ENCODE data around the gene SNX24. TPM values are rescaled to one million over a fixed set of nuclear protein-coding genes. Genes with fewer than 3 reads are reported as not detected.

The SNX24 gene
- polyA plus RNA-seq, 3 donors, result 20.3 to 26.0 (median 25.5) TPM

DNA sequence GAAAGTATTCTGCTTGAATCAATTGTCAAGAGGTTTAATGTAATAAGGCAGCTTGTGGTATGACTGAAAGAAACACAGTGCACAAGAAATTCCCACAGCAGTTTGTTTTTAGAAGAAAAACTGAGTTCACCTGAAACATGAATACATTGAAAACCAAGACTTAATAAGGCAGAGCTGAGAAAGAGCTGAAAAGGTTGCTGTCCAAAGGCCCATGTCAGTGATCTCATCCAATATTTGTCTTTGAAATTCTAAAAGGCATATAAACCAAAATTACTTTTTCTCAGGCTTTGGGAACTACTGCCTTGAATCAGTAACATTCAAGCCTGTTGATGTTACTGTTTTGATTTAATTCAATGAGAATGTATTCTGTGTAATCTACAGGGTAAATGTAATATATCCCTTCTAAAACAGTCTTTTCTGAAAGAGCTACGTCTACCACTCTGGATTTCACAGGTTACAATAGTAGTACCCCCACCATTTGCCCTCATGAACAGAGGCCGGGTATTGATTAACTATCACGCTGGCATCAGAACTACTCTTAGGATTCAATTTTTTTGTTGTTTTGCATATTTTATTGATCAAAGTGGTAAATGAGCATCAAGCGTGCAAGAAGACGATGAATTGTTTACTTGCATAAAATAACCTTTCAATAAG, 133.4 kb downstream of the SNX24 start:
- no peak for DNase-seq (ENCODE audit: extremely low read depth in 1 of 11, low read depth in 9 of 11, low spot score in 4 of 11)

DNA sequence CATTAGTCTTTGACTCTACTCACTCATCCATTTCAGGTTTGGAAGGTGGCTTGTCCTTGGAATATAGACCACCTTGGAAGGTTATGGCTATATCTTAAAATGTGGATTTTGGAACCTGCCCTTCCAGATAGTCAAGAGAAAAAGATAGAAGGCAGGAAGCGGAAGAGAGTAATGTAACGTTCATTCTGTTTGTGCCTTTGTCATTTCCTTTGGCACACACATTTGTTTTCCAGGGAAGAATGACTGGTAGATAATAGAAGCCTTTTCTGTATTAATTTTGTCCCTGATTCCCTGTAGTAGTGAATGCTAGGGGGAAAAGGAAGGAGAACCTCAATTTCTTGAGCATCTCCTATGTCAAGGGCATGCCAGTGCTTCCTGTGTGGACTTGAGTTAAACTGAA, 136.4 kb downstream of the SNX24 start:
- DNase-seq (ENCODE audit: extremely low read depth in 1 of 11, low read depth in 9 of 11, low spot score in 4 of 11), result no peak

DNA sequence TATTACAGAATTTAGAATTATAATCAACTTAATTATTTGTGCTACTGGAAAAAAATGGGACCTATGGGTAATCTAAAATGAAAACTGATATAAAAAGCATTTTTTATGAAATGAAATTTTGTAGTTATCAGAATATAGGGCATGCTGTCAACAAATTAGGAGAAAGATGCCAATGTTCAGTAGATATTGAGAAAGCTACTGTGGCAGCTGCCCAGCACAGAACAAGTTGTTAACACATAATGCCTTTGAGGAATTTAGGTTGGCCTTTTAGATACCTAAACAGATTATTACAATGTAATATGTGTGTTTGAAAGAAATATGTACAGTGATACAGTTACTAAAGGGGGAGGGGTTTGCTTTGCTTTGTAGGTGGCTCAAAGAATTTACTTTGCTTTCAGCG, 137.0 kb downstream of the SNX24 start:
- no peak for DNase-seq (ENCODE audit: extremely low read depth in 1 of 11, low read depth in 9 of 11, low spot score in 4 of 11)

DNA sequence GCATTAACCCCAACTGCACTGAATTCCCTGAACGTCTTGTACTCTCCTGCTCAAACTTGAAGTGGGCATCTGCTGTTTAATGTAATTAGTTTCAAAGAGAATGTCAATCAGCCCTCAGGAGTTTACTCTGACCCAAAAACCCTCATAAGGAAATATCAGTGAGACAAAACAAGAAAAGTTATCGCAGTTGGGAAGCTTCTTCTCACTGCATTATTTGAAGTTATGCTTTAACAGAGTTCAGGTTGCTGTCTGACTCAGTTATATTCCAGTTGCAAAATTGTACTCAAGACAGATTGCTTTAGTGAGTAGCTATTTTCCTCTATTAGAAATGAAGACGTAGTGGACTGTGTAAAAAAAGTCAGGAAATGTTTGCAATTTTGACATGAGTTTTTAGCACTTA, 139.0 kb downstream of the SNX24 start:
- DNase-seq (ENCODE audit: extremely low read depth in 1 of 11, low read depth in 9 of 11, low spot score in 4 of 11), result no peak

DNA sequence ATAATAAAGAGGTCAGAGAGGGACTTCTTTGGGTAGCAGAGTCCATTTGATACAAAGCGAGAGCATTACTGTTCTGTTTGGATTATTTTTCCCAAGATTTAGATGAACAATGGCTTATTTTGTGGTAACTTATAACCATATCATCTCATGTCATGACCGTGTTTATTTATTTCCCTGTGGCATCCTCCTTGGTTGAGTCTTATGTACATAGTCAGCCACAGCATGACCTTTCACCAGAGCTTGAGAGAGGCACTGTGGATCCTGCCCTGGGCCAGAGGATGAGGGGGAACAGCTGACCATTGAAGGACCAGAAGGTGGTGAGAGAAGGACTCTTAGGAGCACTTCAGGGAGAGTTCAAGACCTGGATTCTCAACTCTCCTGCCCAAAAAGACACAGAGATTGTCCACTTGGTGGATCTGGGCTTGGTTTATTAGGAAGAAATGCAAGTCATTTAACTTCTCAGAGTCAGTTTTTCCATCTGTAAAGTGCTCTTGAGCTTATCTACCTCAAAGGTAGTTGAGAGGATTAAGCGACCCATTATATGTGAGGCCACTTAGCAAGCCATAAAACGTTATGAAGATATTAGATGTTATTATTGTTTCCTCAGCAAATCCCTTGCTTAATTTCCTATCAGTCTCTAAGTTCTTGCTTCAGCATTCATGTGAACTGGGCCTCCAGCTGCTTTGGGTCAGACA, 139.7 kb downstream of the SNX24 start:
- DNase-seq (ENCODE audit: extremely low read depth in 1 of 11, low read depth in 9 of 11, low spot score in 4 of 11), result no peak

DNA sequence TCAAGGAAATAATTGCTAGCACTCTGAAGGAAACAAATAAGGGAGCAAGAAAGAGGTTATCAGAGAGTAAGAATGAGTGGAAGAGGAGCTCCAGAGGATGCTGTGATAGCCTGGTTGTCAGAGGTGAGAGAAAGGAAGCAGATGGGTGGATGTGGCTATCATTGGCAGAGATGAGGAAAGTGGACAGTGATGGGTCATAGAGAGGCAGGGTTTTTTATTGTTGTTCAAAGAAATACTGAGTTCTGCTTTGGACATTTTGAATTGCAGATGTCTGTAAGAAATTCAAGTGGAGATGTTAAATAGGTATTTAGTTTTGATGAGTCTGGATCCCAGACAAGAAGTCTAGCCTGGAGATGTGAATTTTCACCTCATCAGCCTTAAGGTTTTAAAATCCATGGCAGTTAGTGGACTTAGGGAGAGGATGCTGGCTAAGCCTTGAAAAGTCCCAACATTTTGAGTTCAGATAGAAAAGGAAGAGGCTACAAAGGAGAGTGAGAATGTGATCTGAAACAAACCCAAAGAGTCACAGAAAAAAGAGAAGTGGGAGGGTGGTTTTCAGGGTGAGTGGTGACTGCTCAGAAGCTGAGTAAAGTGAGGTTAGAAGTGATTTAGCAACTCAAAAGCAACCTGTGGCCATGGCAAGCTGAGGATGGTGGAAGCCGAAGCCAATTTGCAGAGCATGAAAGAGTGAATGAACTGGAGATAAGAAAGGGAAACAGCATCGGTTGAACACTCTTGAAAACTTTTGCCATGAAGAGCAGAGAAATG, 140.7 kb downstream of the SNX24 start:
- no peak for DNase-seq (ENCODE audit: extremely low read depth in 1 of 11, low read depth in 9 of 11, low spot score in 4 of 11)

DNA sequence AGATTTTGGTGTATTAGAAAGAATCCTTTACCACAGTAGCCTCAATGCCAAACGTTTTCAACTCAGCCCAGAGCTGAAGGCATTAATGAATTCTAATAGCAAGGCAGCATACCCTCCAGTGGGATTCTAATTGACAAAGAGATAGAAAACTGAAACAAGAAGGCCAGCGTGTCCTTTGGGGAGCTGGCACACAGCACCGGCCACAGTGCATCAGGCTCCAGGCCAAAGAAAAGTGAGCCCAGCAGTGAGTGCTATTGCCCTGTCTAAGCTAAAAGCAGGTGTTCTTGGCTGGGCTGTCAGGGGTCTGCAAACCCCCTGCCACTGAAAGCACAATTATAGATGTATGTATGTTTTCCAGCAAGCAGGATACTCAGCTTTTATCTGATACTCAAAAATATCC, 150.7 kb downstream of the SNX24 start:
- no peak for DNase-seq (ENCODE audit: extremely low read depth in 1 of 11, low read depth in 9 of 11, low spot score in 4 of 11)

DNA sequence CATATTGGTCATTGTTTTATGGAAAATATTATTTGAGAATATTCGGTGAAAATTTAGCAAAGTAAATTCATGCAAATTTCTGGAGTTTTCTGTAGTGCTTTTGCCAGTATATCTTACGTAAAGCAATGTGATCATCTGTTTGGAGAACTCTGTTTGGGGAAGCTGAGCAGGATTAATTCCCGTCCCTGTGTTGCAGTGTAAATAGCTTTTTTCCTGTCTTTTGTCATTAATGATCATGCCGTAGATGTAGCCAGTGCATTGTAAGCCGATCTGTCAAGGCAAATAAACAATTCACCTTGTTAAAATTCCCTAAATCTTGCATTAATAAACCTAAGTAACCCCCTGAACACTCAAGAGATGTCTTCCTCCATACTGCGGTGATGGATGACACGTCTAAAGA, 151.9 kb downstream of the SNX24 start:
- DNase-seq (ENCODE audit: extremely low read depth in 1 of 11, low read depth in 9 of 11, low spot score in 4 of 11), result no peak

DNA sequence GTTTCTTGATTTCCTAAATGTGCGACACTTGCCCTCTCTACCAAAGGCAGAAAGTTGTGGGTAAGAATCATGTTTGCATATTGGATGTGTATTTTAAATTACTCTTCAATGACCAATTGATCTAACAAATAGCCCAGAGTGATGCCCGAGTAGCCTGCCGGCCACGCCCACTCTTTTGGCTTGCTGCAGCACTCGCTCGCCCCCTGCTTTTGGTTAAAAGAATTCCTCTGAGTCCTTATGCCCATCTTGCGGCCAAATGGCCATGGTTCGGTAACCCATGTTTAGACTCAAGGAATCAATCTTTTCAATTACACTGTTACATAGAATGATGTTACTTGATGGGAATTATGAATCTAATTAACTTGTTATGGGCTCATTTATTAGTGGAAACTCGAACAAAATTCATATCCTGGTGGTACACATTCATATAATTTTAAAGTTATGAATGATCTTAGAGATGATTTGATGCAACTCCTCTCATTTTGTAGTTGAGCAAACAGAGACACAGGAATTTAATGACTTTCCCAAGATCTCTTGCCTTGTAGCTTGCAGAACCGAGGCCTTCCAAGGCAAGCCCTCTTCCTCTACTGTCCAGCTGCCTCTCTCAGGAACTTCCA, 154.6 kb downstream of the SNX24 start:
- DNase-seq (ENCODE audit: extremely low read depth in 1 of 11, low read depth in 9 of 11, low spot score in 4 of 11), result peak in 1 of 11 donors; percentile 8

DNA sequence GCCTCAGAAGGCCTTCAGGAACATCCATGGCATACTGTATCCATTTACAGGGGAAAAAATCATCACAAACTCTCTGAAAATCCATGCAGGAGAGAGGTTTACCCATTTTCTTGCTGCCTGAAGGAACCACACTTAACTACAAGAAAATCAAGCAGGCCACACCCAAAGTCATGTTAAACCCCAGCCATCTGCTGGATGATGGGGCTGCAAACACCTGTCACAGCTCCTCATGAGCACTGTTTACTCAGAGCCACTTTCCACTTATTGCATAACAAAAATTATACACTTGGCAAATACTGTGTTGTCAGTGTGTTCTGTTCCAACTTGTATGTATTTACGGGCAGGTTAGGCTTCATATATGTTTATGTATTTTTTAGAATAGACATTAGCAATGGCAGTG, 155.3 kb downstream of the SNX24 start:
- DNase-seq (ENCODE audit: extremely low read depth in 1 of 11, low read depth in 9 of 11, low spot score in 4 of 11), result no peak

DNA sequence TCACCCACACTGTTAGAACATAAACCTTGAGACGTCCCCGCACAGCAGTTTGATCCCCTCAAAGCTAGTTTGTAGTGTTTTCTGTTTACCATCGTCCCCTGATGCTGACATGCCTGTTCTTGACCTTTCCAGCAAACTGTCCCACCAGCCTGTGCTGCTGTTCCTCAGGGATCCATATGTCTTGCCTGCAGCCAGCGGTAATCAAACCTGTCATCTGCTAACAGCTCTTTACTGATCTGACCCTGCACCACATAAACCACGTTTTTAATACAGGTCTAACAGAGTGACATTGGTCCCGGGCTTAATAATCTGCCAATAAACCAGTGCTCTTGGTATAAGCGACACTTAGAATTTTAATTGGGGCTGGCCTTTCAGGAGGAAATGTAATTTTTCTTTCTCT, 156.4 kb downstream of the SNX24 start:
- no peak for DNase-seq (ENCODE audit: extremely low read depth in 1 of 11, low read depth in 9 of 11, low spot score in 4 of 11)

DNA sequence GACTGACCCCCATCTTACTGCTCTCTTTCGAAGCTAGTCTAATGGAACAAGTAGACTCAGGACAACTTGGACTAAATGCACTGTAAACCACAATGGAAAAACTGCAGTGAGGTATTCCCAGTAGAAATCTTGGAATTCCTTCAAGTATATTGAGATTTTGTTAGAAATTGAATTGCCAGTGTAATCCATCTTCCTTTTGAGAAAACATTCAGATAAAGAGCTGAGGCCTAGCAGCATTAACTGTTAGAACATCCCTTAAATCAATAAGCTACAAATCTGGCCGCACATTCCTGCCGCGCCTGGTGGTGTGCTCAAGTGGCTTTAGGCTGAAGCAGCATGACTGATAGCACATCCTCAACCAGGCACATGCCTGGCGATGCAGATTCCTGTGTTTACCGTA, 161.8 kb downstream of the SNX24 start:
- no peak for DNase-seq (ENCODE audit: extremely low read depth in 1 of 11, low read depth in 9 of 11, low spot score in 4 of 11)

DNA sequence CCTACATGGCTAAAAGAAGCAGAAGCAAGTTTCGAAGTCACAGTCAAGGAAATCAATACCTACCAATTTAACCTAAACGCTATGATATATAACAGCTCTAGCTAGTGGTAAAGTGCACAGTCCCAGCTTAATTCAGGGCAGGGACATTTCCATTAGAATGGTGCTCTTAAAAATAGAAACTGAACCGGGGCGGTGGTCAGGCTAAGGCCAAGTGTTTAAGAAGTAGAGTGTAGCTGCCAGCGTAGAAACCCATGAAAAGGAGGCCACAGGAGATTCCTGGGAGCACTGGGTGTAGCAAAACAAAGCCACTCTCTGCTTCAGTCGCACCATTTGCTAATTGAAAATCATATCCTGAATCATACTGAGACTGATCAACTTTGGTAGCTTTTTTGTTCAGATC, 162.3 kb downstream of the SNX24 start:
- DNase-seq (ENCODE audit: extremely low read depth in 1 of 11, low read depth in 9 of 11, low spot score in 4 of 11), result no peak

DNA sequence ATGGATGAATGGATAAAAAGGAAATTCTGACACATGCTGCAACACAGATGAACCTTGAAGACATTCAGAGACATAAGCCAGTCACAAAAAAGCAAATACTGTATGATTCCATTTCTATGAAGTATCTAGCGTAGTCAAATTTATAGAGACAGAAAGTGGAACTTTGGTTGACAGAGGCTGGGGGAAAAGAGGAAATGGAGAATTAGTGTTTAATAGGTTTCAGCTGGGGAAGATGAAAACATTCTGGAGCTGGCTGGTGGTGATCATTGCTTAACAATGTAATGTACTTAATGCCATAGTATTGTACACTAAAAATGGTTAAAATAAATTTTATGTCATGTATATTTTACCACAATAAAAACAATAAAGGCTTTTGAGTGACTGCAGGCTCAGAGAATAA, 166.9 kb downstream of the SNX24 start:
- no peak for DNase-seq (ENCODE audit: extremely low read depth in 1 of 11, low read depth in 9 of 11, low spot score in 4 of 11)

DNA sequence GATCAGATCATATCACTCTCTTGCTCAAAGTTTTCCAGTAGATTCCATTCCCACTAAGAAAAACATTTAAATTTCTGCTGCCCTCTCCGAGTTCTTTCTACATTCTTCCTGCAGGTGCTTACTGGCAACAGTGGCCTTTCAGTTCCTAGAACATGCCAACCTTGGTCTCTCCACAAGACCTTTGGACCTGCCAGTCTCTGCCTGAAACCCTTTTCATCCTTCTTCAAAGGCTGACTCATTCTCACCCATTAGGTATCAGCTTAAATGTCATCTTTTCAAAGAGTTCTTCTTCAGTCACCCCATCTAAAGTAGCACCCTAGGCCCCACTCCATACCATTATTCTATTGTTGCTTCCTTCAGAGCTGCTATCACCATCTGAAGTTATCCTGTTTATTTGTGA, 169.3 kb downstream of the SNX24 start:
- DNase-seq (ENCODE audit: extremely low read depth in 1 of 11, low read depth in 9 of 11, low spot score in 4 of 11), result no peak

DNA sequence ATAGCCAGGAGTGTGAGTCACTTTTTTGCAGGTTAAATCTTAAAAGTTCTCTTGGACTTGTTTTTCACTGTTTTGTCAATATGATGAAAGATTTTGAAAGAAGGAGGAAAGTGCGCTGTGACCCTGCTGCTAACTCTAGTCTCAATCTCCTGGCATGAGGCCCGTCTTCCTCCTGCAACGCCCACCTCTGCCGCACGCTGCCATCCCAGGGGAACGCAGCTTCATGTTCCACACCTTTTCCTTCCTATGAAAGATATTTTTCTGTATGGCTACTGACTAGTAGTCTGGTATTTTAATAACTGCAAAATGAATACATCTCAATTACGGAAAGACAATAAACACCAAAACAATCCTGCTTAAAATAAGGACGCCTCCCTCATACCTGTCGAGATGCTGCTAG, 182.8 kb downstream of the SNX24 start:
- DNase-seq (ENCODE audit: extremely low read depth in 1 of 11, low read depth in 9 of 11, low spot score in 4 of 11), result no peak

DNA sequence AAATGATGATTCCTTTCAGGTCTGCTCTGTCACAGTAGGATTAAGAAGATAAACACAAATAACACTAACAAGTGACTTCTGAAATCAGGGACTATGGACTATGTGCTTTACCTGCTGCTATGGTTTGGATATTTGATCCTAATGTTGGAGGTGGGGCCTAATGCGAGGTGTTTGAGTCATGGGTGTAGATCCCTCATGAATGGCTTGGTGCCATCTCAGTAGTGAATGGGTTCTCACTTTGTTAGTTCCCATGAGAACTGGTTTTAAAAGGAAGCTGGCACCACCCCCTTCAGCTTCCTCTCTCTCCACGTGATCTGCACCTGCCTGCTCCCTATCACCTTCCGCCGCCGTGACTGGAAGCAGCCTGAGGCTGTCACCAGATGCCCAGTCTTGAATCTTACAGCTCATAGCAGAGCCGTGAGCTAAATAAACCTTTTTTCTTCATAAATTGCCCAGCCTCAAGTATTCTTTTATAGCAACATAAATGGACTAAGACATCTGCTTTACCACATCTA, 187.8 kb downstream of the SNX24 start:
- DNase-seq (ENCODE audit: extremely low read depth in 1 of 11, low read depth in 9 of 11, low spot score in 4 of 11), result no peak

DNA sequence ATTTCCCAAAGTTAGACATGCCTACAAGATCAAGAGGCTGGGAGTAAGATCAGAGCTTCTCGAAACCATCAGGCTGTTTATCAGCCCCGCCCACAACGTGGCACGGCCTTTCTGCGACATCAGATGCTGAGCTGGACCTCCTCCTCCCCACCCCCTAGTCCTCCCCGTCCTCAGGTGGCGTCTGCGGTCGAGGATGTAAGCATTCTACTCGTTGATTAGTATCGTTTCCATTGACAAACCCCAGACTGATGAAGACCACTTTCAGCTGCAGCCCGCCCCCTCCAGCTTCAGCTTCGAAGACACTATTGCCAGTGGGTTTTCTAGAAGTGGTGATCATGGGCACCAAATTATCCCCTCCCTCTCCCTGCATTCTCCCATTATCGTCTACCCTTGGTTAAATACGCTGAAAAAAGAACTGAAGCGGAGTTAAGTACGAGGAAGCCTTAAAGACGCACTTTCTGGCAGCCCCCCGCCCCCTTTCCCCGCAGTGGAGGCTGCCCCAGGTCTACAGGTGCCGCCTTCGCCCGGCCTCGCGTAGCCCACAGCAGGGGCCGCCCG, 190.0 kb downstream of the SNX24 start:
- DNase-seq (ENCODE audit: extremely low read depth in 1 of 11, low read depth in 9 of 11, low spot score in 4 of 11), result peak in 7 of 11 donors; percentile 4 to 22 (median 11)

DNA sequence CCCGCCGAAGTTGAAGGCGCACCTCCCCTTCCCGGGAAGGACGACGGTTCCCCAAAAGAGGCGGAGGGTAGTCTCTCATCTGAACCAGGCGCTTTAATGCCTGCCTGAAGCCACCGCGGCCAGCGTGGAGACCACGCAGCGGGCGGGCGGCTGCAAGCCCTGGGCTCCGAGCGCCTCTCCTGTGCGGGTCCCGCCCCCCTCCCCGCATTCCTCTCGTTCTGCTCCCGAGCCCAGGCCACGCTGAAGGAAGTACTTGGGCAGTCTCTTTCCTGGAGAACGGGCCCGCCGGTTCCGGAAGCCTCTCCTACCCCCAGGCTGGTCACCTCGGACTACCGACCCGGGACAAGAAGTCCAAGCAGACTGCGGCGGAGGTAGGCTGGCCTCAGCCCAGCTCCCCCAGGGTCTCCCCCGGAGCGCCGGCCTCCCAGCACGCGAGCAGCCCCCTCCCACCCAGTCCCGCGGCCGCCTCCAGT, 190.5 kb downstream of the SNX24 start:
- peak in 9 of 11 donors; percentile 13 to 42 (median 25) for DNase-seq (ENCODE audit: extremely low read depth in 1 of 11, low read depth in 9 of 11, low spot score in 4 of 11)

Data from renal cortex interstitium (tissue), 11 donors.